Adrenal gland (tissue), 5 donors: ENCODE data around the gene BUB1B.

Experiments used
- CTCF ChIP-seq, 6 experiments: fragments of 450-650 bp in 4 of 6; fragments of 200-600 bp in 2 of 6; sonication (generic) in 1 of 6; IDR thresholded peaks; 1 replicate in 5 of 6; 2 replicates in 1 of 6; pipeline versions ENCODE4 v1.5.1 to v1.8.0; 2016 to 2021; ENCODE audit warnings: antibody characterized with exemption in 6 of 6, mild to moderate bottlenecking in 2 of 6, moderate library complexity in 1 of 6
- POLR2A ChIP-seq, 2 donors: fragments of 450-650 bp; IDR thresholded peaks; one replicate each; pipeline ENCODE4 v1.6.1; 2017; ENCODE audit warnings: antibody characterized with exemption in 2 of 2, mild to moderate bottlenecking in 2 of 2, moderate library complexity in 1 of 2
- donor health status: DM: no; HTN: no; CAD: no.

- no peak for TF ChIP-seq CTCF (IDR thresholded peaks at IDR 0.05)
- no peak for TF ChIP-seq POLR2A (IDR thresholded peaks at IDR 0.05)
Measured at GRCh38 chr15:40265355-40265754, 104.5 kb downstream of the BUB1B start.
